HL-60 (cell line): ENCODE measurements around the gene FOS.
"Not testable (repeated sequence)": the region's sequence is repeated elsewhere in the genome, so short reads cannot be mapped to it uniquely, and the experiment has no call there.

ENCODE experiments used
- DNase-seq, 2 experiments: peaks; one replicate each; pipeline ENCODE4 v3.0.0-alpha.2; 2010 to 2020; ENCODE audit warnings: low read depth in 1 of 2, low spot score in 1 of 2
- H3K27ac ChIP-seq: fragments of 250-450 bp; sonication (Bioruptor Pico); replicated peaks from 2 replicates; pipeline ENCODE4 v1.5.1; 2020; ENCODE audit warnings: mild to moderate bottlenecking, moderate library complexity
- H3K27me3 ChIP-seq: fragments of 250-450 bp; sonication (Bioruptor Pico); 2 replicates; pipeline ENCODE4 v1.5.1; 2021; ENCODE audit warnings: mild to moderate bottlenecking, moderate library complexity; ENCODE audit not compliant: insufficient read depth, poor library complexity, severe bottlenecking
- H3K4me3 ChIP-seq: replicated peaks from 2 replicates; pipeline ENCODE4 v1.5.1; 2011; ENCODE audit warnings: mild to moderate bottlenecking, control low read depth, low read length; ENCODE audit not compliant: insufficient read depth
- GABPA ChIP-seq: IDR thresholded peaks from 2 replicates; pipeline ENCODE4 v1.6.1; 2012; ENCODE audit warnings: low read depth
- POLR2AphosphoS5 ChIP-seq: IDR thresholded peaks from 2 replicates; pipeline ENCODE4 v1.6.1; 2012; ENCODE audit warnings: low read depth
- SPI1 ChIP-seq: IDR thresholded peaks from 2 replicates; pipeline ENCODE4 v1.6.1; 2012; ENCODE audit warnings: low read depth, mild to moderate bottlenecking, borderline replicate concordance
- TF ChIP-seq, protein P1 (sequence below): IDR thresholded peaks from 2 replicates; pipeline ENCODE4 v1.6.1; 2012; ENCODE audit warnings: low read depth; ENCODE audit not compliant: insufficient replicate concordance
- TF ChIP-seq, protein P2 (sequence below): IDR thresholded peaks from one replicate; pipeline ENCODE4 v1.5.1; 2011; ENCODE audit warnings: low read length, control low read depth, inconsistent platforms; ENCODE audit not compliant: insufficient read depth

Gene FOS

DNA sequence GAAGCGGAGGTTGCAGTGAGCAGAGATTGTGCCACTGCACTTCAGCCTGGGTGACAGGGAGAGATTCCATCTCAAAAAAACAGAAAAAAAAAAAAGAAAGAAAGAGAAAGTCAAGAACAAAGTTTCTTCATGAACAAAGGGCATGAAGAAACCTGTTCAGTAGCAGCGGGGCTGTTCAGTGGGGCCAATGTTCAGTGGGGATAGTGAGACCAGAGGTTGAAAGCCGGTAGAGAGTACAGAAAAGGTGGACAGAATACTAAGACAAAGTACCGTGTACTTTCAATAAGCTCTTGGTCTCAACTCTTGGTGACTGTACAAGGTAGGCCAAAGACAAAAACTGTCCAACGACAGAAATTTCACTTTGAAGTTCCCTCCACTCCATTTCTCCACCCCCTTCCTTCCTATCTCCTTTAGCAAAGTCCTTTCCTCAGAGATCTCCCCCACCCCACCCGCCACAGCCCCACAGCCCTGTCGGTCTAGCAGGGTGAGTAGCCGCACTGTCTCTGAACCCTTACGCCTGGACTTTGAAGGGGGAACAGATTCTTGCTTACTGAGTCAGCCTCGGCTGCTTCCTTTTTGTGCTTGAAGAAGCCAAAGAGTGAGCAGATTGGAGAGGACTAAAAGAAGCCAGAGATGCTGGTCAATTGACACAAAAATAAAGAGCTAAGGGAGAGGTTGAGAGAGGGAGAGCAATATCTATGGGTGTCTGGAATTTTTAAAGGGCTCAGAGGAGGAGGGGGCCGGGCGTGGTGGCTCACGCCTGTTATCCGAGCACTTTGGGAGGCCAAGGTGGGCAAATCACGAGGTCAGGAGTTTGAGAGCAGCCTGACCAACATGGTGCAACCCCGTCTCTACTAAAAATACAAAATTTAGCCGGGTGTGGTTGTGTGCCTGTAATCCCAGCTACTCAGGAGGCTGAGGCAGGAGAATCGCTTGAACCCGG, 44.2 kb upstream of the FOS start:
- no peak overlapping the region for H3K4me3 ChIP-seq
- H3K27ac ChIP-seq = no peak overlapping the region
- TF ChIP-seq SPI1 (no peak), GABPA (no peak), POLR2AphosphoS5 (no peak)
- TF ChIP-seq, protein P1, sequence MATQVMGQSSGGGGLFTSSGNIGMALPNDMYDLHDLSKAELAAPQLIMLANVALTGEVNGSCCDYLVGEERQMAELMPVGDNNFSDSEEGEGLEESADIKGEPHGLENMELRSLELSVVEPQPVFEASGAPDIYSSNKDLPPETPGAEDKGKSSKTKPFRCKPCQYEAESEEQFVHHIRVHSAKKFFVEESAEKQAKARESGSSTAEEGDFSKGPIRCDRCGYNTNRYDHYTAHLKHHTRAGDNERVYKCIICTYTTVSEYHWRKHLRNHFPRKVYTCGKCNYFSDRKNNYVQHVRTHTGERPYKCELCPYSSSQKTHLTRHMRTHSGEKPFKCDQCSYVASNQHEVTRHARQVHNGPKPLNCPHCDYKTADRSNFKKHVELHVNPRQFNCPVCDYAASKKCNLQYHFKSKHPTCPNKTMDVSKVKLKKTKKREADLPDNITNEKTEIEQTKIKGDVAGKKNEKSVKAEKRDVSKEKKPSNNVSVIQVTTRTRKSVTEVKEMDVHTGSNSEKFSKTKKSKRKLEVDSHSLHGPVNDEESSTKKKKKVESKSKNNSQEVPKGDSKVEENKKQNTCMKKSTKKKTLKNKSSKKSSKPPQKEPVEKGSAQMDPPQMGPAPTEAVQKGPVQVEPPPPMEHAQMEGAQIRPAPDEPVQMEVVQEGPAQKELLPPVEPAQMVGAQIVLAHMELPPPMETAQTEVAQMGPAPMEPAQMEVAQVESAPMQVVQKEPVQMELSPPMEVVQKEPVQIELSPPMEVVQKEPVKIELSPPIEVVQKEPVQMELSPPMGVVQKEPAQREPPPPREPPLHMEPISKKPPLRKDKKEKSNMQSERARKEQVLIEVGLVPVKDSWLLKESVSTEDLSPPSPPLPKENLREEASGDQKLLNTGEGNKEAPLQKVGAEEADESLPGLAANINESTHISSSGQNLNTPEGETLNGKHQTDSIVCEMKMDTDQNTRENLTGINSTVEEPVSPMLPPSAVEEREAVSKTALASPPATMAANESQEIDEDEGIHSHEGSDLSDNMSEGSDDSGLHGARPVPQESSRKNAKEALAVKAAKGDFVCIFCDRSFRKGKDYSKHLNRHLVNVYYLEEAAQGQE = no peak
- TF ChIP-seq, protein P2, sequence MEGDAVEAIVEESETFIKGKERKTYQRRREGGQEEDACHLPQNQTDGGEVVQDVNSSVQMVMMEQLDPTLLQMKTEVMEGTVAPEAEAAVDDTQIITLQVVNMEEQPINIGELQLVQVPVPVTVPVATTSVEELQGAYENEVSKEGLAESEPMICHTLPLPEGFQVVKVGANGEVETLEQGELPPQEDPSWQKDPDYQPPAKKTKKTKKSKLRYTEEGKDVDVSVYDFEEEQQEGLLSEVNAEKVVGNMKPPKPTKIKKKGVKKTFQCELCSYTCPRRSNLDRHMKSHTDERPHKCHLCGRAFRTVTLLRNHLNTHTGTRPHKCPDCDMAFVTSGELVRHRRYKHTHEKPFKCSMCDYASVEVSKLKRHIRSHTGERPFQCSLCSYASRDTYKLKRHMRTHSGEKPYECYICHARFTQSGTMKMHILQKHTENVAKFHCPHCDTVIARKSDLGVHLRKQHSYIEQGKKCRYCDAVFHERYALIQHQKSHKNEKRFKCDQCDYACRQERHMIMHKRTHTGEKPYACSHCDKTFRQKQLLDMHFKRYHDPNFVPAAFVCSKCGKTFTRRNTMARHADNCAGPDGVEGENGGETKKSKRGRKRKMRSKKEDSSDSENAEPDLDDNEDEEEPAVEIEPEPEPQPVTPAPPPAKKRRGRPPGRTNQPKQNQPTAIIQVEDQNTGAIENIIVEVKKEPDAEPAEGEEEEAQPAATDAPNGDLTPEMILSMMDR = no peak
- H3K27me3 ChIP-seq = no peaks in the 10 kb centered on the region
- no peak for DNase-seq

- H3K27ac ChIP-seq, H3K27me3 ChIP-seq, DNase-seq, H3K4me3 ChIP-seq: not testable (repeated sequence)
These were observed 43.4 kb upstream of the FOS start for GRCh38 chr14:75235198-75235597.

DNA sequence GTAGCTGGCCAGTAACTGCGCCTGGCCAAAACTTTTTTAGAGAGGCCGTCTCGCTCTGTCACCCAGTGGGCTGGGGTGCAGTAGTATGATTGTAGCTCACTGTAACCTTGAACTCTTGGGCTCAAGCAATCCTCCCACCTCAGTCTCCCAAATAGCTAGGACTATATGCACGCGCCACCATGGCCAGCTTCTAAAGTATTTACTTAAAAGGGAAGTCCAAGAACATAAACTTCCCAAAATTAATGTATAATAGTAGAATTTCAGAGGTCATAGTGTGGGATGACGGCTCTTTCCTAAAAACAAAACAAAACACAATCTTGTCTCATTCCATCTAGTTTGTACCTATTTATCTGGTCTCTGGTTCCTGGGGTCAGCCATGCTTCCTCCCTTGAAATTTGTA, 42.2 kb upstream of the FOS start:
- Histone ChIP-seq H3K27me3 (no peaks in the 10 kb centered on the region), H3K27ac (no peak overlapping the region), H3K4me3 (no peak overlapping the region)
- DNase-seq = no peak
- TF ChIP-seq, protein P1 = no peak
- TF ChIP-seq, protein P2 = no peak
- TF ChIP-seq POLR2AphosphoS5 = no peak
- TF ChIP-seq GABPA = no peak
- no peak for TF ChIP-seq SPI1

- TF ChIP-seq SPI1 (no peak), POLR2AphosphoS5 (no peak), GABPA (no peak)
- TF ChIP-seq, protein P1 = no peak
- TF ChIP-seq, protein P2 = no peak
These were observed 41.7 kb upstream of the FOS start for GRCh38 chr14:75236901-75237419.

More at GRCh38 chr14:75236901-75237419, 41.7 kb upstream of the FOS start:
- H3K27me3 ChIP-seq = no peaks in the 10 kb centered on the region
- H3K27ac ChIP-seq = no peak overlapping the region
- no peak for DNase-seq
- H3K4me3 ChIP-seq = no peak overlapping the region
